HG03571 (cell line): ENCODE measurements around the gene LRCH2.
"Not testable (repeated sequence)": the region's sequence is repeated elsewhere in the genome, so short reads cannot be mapped to it uniquely, and the experiment has no call there.

Experiments used
- ATAC-seq: cut with Tn5 transposase; IDR thresholded peaks from one replicate; pipeline ENCODE4 v1.9.1; 2021; ENCODE audit not compliant: unreplicated experiment

LRCH2 gene

GRCh38 chrX:115233497-115234455, at the start of gene LRCH2:
Gene LRCH2, minus strand, starts transcription at chrX:115234096. Its CDS starts 55 bp downstream, at chrX:115234041.
- ATAC-seq, result no peak

DNA sequence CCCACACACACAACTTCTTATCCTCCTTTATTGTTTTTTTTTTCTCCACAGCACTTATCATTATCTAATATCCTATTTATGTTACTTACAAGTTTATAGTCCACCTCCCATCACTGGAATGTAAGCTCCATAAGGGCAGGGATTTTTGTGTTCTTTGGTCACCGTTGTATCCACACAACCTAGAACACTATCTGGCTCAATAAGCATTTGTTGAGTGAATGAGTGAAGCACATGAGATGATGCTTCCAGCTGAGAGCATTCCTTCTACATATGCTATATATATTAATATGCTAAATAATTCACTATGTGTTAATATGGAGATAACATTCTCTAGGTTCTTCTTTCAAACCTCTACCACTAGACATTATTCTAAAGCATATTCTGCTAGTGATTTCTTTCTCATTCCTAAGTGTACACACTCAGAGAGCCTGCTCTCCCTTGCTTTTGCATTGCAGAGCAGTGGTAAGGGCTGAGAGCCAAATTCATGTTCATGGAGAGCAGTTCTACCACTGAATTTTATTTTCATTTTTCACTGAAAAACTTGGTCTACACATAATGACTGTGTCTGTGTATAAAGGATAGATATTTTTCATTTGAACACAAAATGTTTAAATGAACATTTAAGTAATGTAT, 35.3 kb upstream of the LRCH2 start:
- no peak for ATAC-seq

- no peak for ATAC-seq
Observed at GRCh38 chrX:115268421-115268820, 34.5 kb upstream of the LRCH2 start.

- ATAC-seq, result no peak
Observed at GRCh38 chrX:115266300-115266699, 32.4 kb upstream of the LRCH2 start.

DNA sequence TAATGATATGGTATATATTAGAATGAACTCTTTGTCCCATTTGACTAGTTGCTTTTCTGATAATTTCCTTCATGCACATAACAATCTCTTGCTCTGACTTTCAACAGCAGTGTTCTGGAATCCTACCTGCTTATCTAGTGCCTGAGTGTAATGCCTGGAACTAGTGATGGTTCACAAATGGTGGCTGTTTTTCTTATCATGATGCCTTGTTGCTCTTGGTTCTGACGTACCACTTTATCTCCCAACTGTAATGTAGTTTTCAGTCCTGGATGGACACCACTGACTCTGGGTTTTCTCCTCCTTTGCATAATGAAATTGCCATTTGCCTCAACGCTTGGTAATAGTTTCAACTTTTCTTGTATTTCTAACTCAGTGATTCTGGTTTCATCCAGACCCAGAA, 30.1 kb upstream of the LRCH2 start:
- ATAC-seq, result no peak

- ATAC-seq, result no peak
Observed at GRCh38 chrX:115261148-115261547, 27.3 kb upstream of the LRCH2 start.

DNA sequence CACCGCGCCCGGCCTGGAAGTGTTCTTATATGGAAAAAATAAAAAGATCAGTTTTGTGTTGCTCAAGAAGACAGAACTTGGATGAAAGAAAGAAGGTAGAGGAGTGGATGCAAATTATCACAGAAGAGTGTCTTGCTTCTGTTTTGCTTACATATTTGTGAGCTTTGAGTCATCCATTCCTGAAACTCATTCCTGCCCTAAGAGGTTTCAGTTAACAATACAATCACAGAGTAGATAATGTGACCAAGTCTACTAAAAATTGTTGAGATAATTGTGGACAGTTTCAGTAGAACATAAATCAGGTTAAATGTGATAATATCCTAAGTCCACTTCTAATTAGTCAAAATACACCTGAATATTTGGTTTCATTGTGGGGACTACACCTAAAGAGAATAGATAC, 26.4 kb upstream of the LRCH2 start:
- no peak for ATAC-seq

- no peak for ATAC-seq
Observed at GRCh38 chrX:115259238-115259875, 25.5 kb upstream of the LRCH2 start.

- no peak for ATAC-seq
Observed at GRCh38 chrX:115257711-115258110, 23.8 kb upstream of the LRCH2 start.

DNA sequence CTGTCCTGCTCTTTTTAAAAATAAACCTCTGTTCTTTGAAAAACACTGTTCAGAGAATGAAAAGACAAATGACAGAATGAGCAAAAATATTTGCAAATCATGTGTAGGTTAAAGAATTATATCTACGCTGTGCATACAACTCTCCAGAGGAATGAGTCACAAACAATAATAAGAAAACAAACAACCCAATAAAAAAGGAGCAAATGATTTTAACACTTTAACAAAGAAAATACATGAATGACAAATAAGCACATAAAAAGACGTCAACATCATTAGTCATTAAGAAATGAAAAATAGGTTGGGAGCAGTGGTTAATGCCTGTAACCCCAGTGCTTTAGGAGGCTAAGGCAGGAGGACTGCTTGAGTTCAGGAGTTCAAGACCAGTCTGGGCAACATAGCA, 21.1 kb upstream of the LRCH2 start:
- ATAC-seq, result no peak

- ATAC-seq, result no peak
Observed at GRCh38 chrX:115251458-115252233, 17.8 kb upstream of the LRCH2 start.

DNA sequence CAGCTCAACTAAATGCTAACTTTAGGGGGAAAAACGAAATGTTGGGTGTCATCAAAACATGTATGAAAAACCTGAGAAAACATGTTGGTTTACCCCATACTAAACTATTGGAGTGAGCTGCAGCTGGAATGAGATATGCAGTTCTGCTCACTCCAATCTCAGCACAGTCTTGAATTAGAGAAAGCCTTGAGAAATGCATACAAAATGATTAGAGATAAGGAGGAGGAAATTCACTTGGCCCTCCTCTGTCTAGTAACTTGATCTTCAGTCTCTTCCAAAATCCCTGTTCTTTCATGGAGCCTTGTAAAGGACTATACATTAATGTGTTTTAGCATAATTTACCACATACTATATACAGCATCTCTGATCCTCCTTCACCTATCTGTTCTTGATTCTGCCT, 3.2 kb upstream of the LRCH2 start:
- ATAC-seq, result no peak

GRCh38 chrX:115236560-115236959, 2.7 kb upstream of the LRCH2 start:
- no peak for ATAC-seq

GRCh38 chrX:115234461-115234860, 565 bp upstream of the LRCH2 start:
- no peak for ATAC-seq

GRCh38 chrX:115232933-115233496, 881 bp downstream of the LRCH2 start:
- no peak for ATAC-seq

DNA sequence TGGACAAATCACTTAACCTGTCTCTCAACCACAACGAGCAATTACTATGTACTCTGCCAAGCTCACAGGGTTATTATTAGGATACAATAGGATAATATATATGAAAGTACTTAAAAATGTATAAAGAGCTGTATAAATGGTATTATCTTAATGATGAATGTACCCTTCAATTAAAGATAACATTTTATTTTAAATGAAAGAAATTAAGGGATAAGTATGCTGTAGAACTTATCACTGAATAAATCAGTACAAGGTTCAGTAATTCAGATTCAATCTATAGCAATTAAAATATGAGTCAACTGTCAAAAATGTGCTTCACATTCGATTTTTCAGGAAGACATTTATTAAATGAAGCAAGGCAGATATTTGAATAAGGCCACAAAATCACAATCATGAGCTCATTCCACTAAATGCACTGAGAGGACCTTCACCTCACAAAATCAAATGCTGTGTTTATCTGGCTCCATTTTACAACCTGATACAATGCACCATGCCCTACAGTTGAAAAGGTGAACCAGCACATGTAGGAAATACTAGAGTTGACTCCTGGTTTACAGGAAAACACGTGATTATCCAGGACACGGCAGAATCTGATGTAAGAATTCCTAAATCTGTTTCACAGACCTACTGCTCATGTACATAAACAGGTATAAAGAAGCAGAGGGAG, 4.4 kb downstream of the LRCH2 start:
- no peak for ATAC-seq

- ATAC-seq, result no peak
Observed at GRCh38 chrX:115226929-115227328, 7.0 kb downstream of the LRCH2 start.

DNA sequence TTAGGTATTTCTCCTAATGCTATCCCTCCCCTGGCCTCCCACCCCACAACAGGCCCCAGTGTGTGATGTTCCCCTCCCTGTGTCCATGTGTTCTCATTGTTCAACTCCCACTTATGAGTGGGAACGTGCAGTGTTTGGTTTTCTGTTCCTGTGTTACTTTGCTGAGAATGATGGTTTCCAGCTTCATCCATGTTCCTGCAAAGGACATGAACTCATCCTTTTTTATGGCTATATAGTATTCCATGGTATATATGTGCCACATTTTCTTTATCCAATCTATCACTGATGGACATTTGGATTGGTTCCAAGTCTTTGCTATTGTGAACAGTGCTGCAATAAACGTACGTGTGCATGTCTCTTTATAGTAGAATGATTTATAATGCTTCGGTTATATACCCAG, 16.6 kb downstream of the LRCH2 start:
- not testable (repeated sequence) for ATAC-seq

DNA sequence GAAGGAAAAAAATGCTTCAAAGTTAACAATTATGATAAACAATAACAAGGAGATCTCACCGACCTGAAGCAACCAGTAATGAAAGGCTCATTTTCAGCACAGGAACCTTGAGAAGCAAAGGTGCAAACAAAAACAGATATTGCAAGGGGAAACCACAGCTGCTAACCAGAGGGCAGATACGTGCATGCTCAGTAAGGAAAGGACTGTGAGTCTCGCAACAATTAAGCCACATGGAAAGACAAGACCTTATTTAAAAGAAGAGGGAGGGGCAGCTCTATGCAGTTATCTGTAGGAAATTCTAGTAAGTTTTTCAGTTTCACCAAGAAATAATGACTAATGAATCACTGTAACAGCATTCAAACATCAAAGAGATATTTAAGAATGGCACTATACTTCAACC, 19.3 kb downstream of the LRCH2 start:
- ATAC-seq, result no peak

GRCh38 chrX:115214151-115214550, 19.7 kb downstream of the LRCH2 start:
- no peak for ATAC-seq
